ENCODE results near the gene CUBN. TPM values are rescaled to one million over a fixed set of nuclear protein-coding genes. Genes with fewer than 3 reads are reported as not detected.
A peak's percentile ranks its signal among the peaks of the same experiment; 100 is the strongest.

Gene CUBN
- polyA plus RNA-seq, 1 experiment = 0.76 TPM

- no peaks in the 10 kb centered on the region for H3K9me3 ChIP-seq (ENCODE audit: control insufficient read depth, insufficient read depth, low read length)
- CTCF ChIA-PET = no interaction called here
- H3K27ac ChIP-seq (ENCODE audit: low read depth, low read length) = no peak overlapping the region
- POLR2A ChIA-PET = no interaction called here
- H3K4me3 ChIP-seq (ENCODE audit: low read depth, low read length) = no peak overlapping the region
- no peak for TF ChIP-seq CTCF (IDR thresholded peaks at IDR 0.05; ENCODE audit: low read depth, low read length)
- H3K27me3 ChIP-seq (ENCODE audit: control insufficient read depth, insufficient read depth, low read length) = no peaks in the 10 kb centered on the region
- DNase-seq (ENCODE audit: low read depth, low spot score) = no peak
Measured at GRCh38 chr10:17028798-17029197, 100.8 kb downstream of the CUBN start.

GRCh38 chr10:17026686-17027485 lies 102.7 kb downstream of the CUBN start:
- DNase-seq (ENCODE audit: low read depth, low spot score) = no peak
- ChIA-PET POLR2A (no interaction called here), CTCF (no interaction called here)
- peak overlapping the region; percentile 92 for H3K27ac ChIP-seq (ENCODE audit: low read depth, low read length)
- TF ChIP-seq CTCF (IDR thresholded peaks at IDR 0.05; ENCODE audit: low read depth, low read length) = no peak
- H3K9me3 ChIP-seq (ENCODE audit: control insufficient read depth, insufficient read depth, low read length) = no peaks in the 10 kb centered on the region
- no peaks in the 10 kb centered on the region for H3K27me3 ChIP-seq (ENCODE audit: control insufficient read depth, insufficient read depth, low read length)
- no peak overlapping the region for H3K4me3 ChIP-seq (ENCODE audit: low read depth, low read length)

GRCh38 chr10:17025444-17026295 lies 103.9 kb downstream of the CUBN start:
- TF ChIP-seq CTCF (IDR thresholded peaks at IDR 0.05; ENCODE audit: low read depth, low read length) = no peak
- peak; percentile 91 for DNase-seq (ENCODE audit: low read depth, low spot score)
- ChIA-PET CTCF (no interaction called here), POLR2A (interaction anchor here (1.0 to 2.0 kb wide), 5 partner anchors 34 to 219 kb away, joined by 3 to 6 read pairs (median 3); no protein-coding TSS in a partner anchor)
- peak overlapping the region; percentile 92 for H3K27ac ChIP-seq (ENCODE audit: low read depth, low read length)
- no peaks in the 10 kb centered on the region for H3K27me3 ChIP-seq (ENCODE audit: control insufficient read depth, insufficient read depth, low read length)
- peak overlapping the region; percentile 31 for H3K4me3 ChIP-seq (ENCODE audit: low read depth, low read length)
- H3K9me3 ChIP-seq (ENCODE audit: control insufficient read depth, insufficient read depth, low read length) = no peaks in the 10 kb centered on the region

- ChIA-PET CTCF (no interaction called here), POLR2A (interaction anchor here (1.0 to 2.0 kb wide), 3 partner anchors 35 to 206 kb away, joined by 3 to 6 read pairs (median 3); no protein-coding TSS in a partner anchor)
- DNase-seq (ENCODE audit: low read depth, low spot score) = no peak
- H3K27ac ChIP-seq (ENCODE audit: low read depth, low read length) = peak overlapping the region; percentile 31
- no peak for TF ChIP-seq CTCF (IDR thresholded peaks at IDR 0.05; ENCODE audit: low read depth, low read length)
- H3K4me3 ChIP-seq (ENCODE audit: low read depth, low read length) = no peak overlapping the region
- H3K27me3 ChIP-seq (ENCODE audit: control insufficient read depth, insufficient read depth, low read length) = no peaks in the 10 kb centered on the region
- H3K9me3 ChIP-seq (ENCODE audit: control insufficient read depth, insufficient read depth, low read length) = no peaks in the 10 kb centered on the region
Measured at GRCh38 chr10:17024461-17024860, 105.2 kb downstream of the CUBN start.
